OCI-LY1 (cell line): ENCODE results near the gene RNF17.

Experiments
- EZH2 ChIP-seq: fragments of 200-600 bp; sonication (generic), shearing (Covaris generic); IDR thresholded peaks from 2 replicates; pipeline ENCODE4 v1.8.0; 2017; ENCODE audit warnings: borderline replicate concordance, mixed run types, mild to moderate bottlenecking, antibody characterized with exemption, low read length, moderate library complexity, mixed read lengths
- TF ChIP-seq, protein P1 (sequence below): fragments of 200-600 bp; sonication (generic), shearing (Covaris generic); IDR thresholded peaks from 2 replicates; pipeline ENCODE4 v1.5.1; 2017; ENCODE audit warnings: mild to moderate bottlenecking, antibody characterized with exemption, low read length, moderate library complexity, mixed read lengths

DNA sequence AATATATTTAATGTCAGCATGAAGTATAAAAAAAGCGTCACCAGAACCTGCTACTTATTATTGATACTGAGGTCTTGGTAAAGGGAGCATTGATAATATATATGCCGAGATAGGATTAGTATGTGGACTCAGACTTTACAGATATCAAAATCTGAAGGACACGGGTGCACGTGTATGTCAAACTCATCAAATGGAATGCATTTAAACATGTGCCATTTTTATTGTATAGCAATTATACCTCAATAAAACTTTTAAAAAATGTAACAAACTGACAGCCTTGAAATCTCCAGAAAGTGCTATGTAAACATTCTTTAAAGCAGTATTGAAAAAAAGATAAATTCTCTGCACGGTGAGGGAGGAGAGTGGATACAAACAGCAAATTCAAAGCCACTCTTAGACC, 157.9 kb downstream of the RNF17 start:
- TF ChIP-seq, protein P1, sequence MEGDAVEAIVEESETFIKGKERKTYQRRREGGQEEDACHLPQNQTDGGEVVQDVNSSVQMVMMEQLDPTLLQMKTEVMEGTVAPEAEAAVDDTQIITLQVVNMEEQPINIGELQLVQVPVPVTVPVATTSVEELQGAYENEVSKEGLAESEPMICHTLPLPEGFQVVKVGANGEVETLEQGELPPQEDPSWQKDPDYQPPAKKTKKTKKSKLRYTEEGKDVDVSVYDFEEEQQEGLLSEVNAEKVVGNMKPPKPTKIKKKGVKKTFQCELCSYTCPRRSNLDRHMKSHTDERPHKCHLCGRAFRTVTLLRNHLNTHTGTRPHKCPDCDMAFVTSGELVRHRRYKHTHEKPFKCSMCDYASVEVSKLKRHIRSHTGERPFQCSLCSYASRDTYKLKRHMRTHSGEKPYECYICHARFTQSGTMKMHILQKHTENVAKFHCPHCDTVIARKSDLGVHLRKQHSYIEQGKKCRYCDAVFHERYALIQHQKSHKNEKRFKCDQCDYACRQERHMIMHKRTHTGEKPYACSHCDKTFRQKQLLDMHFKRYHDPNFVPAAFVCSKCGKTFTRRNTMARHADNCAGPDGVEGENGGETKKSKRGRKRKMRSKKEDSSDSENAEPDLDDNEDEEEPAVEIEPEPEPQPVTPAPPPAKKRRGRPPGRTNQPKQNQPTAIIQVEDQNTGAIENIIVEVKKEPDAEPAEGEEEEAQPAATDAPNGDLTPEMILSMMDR: no peak
- TF ChIP-seq EZH2: no peak
